OCI-LY7 (cell line): ENCODE measurements around the gene ATP12A. TPM values are rescaled to one million over a fixed set of nuclear protein-coding genes. Genes with fewer than 3 reads are reported as not detected.

Source experiments
- BruUV-seq: library from RNA; stranded (reverse); fragments of 400-500 nt; replicated peaks from 2 replicates; lab custom pipeline; 2021; lab: Mats Ljungman, UMichigan
- CTCF ChIA-PET: fragments of 300-600 bp; sonication (Branson Sonifier 250); formaldehyde crosslinking; loops from one replicate; lab custom pipeline; 2022; ENCODE audit warnings: antibody characterized with exemption; ENCODE audit not compliant: unreplicated experiment; lab: Charles Lee
- POLR2A ChIA-PET: fragments of 300-600 bp; sonication (Branson Sonifier 250); formaldehyde crosslinking; loops from one replicate; lab custom pipeline; 2022; ENCODE audit warnings: antibody characterized with exemption; lab: Charles Lee
- DNase-seq: peaks from one replicate; pipeline ENCODE4 v3.0.0-alpha.2; 2015; ENCODE audit warnings: low spot score
- H2AFZ ChIP-seq: fragments of 200-600 bp; sonication (generic), shearing (Covaris generic); 2 replicates; pipeline ENCODE4 v1.6.1; 2014; ENCODE audit warnings: mild to moderate bottlenecking, antibody characterized with exemption, low read length, moderate library complexity
- H3K27ac ChIP-seq: fragments of 200-600 bp; sonication (generic); 2 replicates; pipeline ENCODE4 v1.5.1; 2014; ENCODE audit warnings: mixed run types, low read depth, mild to moderate bottlenecking, moderate library complexity, low read length, inconsistent platforms; ENCODE audit not compliant: poor library complexity, severe bottlenecking
- H3K36me3 ChIP-seq: fragments of 200-600 bp; sonication (generic); 2 replicates; pipeline ENCODE4 v1.6.1; 2014; ENCODE audit warnings: mild to moderate bottlenecking, antibody characterized with exemption, low read length, moderate library complexity, mixed read lengths; ENCODE audit not compliant: insufficient read depth
- H3K4me1 ChIP-seq: fragments of 200-600 bp; sonication (generic); 2 replicates; pipeline ENCODE4 v1.5.1; 2014; ENCODE audit warnings: mild to moderate bottlenecking, low read length; ENCODE audit not compliant: insufficient read depth, poor library complexity, severe bottlenecking
- H3K4me2 ChIP-seq: fragments of 200-600 bp; sonication (generic); 2 replicates; pipeline ENCODE4 v1.6.1; 2014; ENCODE audit warnings: mild to moderate bottlenecking, low read length
- H3K4me3 ChIP-seq: fragments of 200-600 bp; sonication (generic); 2 replicates; pipeline ENCODE4 v1.5.1; 2014; ENCODE audit warnings: mild to moderate bottlenecking, low read depth, low read length; ENCODE audit not compliant: poor library complexity, severe bottlenecking
- H3K79me2 ChIP-seq: fragments of 200-600 bp; sonication (generic); 2 replicates; pipeline ENCODE4 v1.6.1; 2016; ENCODE audit warnings: low read depth, mild to moderate bottlenecking, low read length, moderate library complexity, mixed read lengths; ENCODE audit not compliant: insufficient read depth
- H3K9me2 ChIP-seq: fragments of 200-600 bp; sonication (generic); 2 replicates; pipeline ENCODE4 v1.6.1; 2016; ENCODE audit warnings: mild to moderate bottlenecking, low read length, mixed read lengths; ENCODE audit not compliant: insufficient read depth
- H3K9me3 ChIP-seq: fragments of 200-600 bp; sonication (generic); 2 replicates; pipeline ENCODE4 v1.6.1; 2014; ENCODE audit warnings: mild to moderate bottlenecking, mixed run types, low read length, mixed read lengths
- H4K20me1 ChIP-seq: fragments of 200-600 bp; sonication (generic); 2 replicates; pipeline ENCODE4 v1.6.1; 2014; ENCODE audit warnings: mild to moderate bottlenecking, antibody characterized with exemption, low read length, moderate library complexity, mixed read lengths; ENCODE audit not compliant: insufficient read depth
- EZH2phosphoT487 ChIP-seq: fragments of 200-600 bp; sonication (generic); IDR thresholded peaks from 2 replicates; pipeline ENCODE4 v1.6.1; 2018; ENCODE audit warnings: low read depth, borderline replicate concordance, mild to moderate bottlenecking, mixed run types, antibody characterized with exemption, low read length, moderate library complexity, mixed read lengths
- intact Hi-C: fragments of 100-400 bp; cut with micrococcal nuclease; formaldehyde crosslinking; loops from one replicate; pipeline ENCODE4 v1.10.0; 2022; ENCODE audit not compliant: unreplicated experiment
- total RNA-seq, 2 experiments: library from RNA; depleted of rRNA in 1 of 2; stranded (reverse); fragments of >200 nt in 1 of 2; shearing (Covaris generic) in 1 of 2; gene quantifications; 2 replicates each; pipeline ENCODE4 v1.2.3, GENCODE V29; 2014 to 2022
- TF ChIP-seq, protein P1 (sequence below): fragments of 200-600 bp; sonication (generic); conservative IDR thresholded peaks from 2 replicates; pipeline ENCODE4 v1.5.1; 2014; ENCODE audit warnings: mild to moderate bottlenecking, antibody characterized with exemption, low read length, moderate library complexity, mixed read lengths

Gene ATP12A
- total RNA-seq, 2 experiments from 2014 or later: not detected

DNA sequence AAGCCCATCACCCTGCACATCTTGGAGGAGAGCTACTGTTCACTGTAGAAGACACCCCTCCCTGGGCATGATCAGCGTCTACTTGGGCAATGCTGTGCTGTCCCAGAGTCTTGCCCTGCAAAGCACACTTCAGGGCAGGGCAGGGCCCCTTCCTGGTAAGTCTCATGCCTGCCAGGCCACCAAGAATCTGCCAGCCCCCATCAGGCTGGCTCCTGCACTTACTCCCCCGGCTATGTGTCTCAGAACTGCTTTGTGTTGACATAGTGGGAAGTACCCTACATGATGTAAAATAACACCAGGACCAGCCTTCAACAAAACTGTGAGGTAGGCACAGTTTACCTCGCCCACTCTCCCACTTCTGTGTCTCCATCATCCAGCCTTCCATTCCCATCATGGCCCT lies 27.8 kb upstream of the ATP12A start:
- Histone ChIP-seq H3K27ac (no peak overlapping the region), H3K79me2 (no peaks in the 10 kb centered on the region), H3K4me1 (peaks cover 17% of the 10 kb centered on the region), H4K20me1 (no peaks in the 10 kb centered on the region), H3K9me2 (no peaks in the 10 kb centered on the region), H3K36me3 (no peaks in the 10 kb centered on the region), H2AFZ (no peak overlapping the region), H3K9me3 (no peaks in the 10 kb centered on the region), H3K4me2 (no peak overlapping the region), H3K4me3 (no peak overlapping the region)
- DNase-seq: no peak
- intact Hi-C loops: no loop called here
- POLR2A ChIA-PET: no interaction called here
- TF ChIP-seq, protein P1, sequence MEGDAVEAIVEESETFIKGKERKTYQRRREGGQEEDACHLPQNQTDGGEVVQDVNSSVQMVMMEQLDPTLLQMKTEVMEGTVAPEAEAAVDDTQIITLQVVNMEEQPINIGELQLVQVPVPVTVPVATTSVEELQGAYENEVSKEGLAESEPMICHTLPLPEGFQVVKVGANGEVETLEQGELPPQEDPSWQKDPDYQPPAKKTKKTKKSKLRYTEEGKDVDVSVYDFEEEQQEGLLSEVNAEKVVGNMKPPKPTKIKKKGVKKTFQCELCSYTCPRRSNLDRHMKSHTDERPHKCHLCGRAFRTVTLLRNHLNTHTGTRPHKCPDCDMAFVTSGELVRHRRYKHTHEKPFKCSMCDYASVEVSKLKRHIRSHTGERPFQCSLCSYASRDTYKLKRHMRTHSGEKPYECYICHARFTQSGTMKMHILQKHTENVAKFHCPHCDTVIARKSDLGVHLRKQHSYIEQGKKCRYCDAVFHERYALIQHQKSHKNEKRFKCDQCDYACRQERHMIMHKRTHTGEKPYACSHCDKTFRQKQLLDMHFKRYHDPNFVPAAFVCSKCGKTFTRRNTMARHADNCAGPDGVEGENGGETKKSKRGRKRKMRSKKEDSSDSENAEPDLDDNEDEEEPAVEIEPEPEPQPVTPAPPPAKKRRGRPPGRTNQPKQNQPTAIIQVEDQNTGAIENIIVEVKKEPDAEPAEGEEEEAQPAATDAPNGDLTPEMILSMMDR: no peak
- TF ChIP-seq EZH2phosphoT487: no peak
- CTCF ChIA-PET: no interaction called here
- BruUV-seq: no TSS peak

DNA sequence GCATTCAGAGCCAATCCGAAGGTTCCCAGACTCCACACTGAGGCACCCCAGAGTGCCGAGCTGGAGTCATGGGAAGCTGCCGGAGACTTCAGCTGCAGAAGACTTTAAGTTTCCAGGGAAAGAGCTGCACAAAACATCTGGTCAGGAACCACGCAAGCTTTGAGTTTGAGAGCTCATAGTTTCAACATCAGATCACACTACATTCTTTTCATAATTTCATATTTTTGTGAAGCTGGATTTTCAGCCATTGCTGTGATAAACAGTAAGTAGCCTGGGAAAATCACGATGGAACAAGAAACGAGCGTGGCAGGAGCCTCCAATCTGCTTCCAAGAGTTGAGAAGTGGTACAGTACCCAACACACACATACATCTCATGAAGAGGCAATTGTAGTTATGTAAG lies 25.5 kb upstream of the ATP12A start:
- CTCF ChIA-PET: interaction anchor here (0.6 kb wide), 1 partner anchor 12 kb away, joined by 3 read pairs; no protein-coding TSS in a partner anchor
- H4K20me1 ChIP-seq: no peaks in the 10 kb centered on the region
- BruUV-seq: no TSS peak

DNA sequence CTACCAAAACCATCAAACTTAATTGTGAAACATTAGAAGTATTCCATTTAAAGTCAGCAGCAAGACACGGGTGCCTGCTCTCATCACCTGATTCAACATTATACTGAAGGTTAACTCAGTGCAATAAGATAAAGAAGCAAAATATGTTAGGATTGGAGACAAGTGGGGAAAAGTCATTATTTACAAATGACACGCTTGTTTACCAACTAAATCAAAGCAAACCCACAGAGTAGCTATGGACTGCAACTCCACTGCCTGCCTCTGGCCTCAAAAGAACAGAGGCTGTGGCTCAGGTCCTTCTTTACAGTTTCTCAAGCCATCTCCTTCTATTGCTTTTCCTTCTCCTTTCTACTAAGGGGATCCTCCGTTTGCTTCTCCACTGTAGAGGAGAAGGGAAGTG lies 21.0 kb upstream of the ATP12A start:
- no peak overlapping the region for H3K4me3 ChIP-seq
- peak overlapping the region; percentile 90 for H2AFZ ChIP-seq
- no peak for TF ChIP-seq EZH2phosphoT487
- TF ChIP-seq, protein P1: no peak
- no peaks in the 10 kb centered on the region for H3K79me2 ChIP-seq
- H3K27ac ChIP-seq: peak overlapping the region; percentile 13
- ChIA-PET CTCF (no interaction called here), POLR2A (interaction anchor here (1.0 to 1.7 kb wide), 3 partner anchors 14 to 17 kb away, joined by 3 to 4 read pairs (median 3); no protein-coding TSS in a partner anchor)
- DNase-seq: no peak
- H3K4me2 ChIP-seq: peak overlapping the region; percentile 50
- no TSS peak for BruUV-seq
- peaks cover 59% of the 10 kb centered on the region for H3K4me1 ChIP-seq
- H3K9me3 ChIP-seq: no peaks in the 10 kb centered on the region
- no peaks in the 10 kb centered on the region for H3K9me2 ChIP-seq
- no peaks in the 10 kb centered on the region for H3K36me3 ChIP-seq
- intact Hi-C loops: no loop called here
- no peaks in the 10 kb centered on the region for H4K20me1 ChIP-seq

More for the DNA sequence above, 25.5 kb upstream of the ATP12A start:
- POLR2A ChIA-PET: interaction anchor here (0.6 to 1.5 kb wide), 2 partner anchors 11 to 572 kb away, joined by 5 to 6 read pairs; no protein-coding TSS in a partner anchor
- Histone ChIP-seq H3K27ac (no peak overlapping the region), H3K9me3 (no peaks in the 10 kb centered on the region), H3K4me1 (peaks cover 21% of the 10 kb centered on the region), H3K36me3 (no peaks in the 10 kb centered on the region), H2AFZ (no peak overlapping the region), H3K9me2 (no peaks in the 10 kb centered on the region), H3K4me3 (no peak overlapping the region), H3K79me2 (no peaks in the 10 kb centered on the region), H3K4me2 (no peak overlapping the region)
- TF ChIP-seq, protein P1: no peak
- TF ChIP-seq EZH2phosphoT487: no peak
- intact Hi-C loops: no loop called here
- DNase-seq: no peak
